Measurements from ENCODE around the gene COX4I2.

Gene COX4I2

GRCh38 chr20:31678389-31679356 is 41.0 kb downstream of the COX4I2 start:
- no peak for DNase-seq

GRCh38 chr20:31679357-31680285 is 41.9 kb downstream of the COX4I2 start:
- DNase-seq = no peak

- no peak for DNase-seq
These were observed 42.8 kb downstream of the COX4I2 start for GRCh38 chr20:31680286-31681127.

DNA sequence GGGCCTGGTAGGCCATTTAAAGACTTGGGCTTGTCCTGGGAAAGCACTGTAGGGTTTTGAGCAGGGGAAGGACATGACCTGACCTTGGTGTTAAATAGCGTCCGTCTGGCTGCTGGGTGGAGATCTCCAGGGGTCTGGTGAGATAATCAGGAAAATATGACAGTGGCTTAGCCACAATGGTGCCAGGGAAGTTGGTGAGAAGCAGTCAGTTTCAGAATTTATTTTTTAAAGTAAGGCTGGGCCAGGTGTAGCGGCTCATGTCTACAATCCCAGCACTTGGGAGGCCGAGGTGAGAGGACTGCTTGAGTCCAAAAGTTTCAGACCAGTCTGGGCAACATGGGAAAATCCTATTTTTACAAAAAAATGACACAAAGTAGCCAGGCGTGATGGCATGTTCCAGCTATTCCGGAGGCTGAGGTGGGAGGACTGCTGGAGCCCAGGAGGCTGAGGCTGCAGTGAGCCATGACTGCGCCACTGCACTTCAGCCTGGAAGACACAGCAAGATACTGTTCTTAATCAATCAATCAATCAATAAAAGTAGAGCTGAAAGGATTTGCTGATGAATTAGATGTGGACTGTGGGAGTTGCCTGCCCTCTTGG is 43.5 kb downstream of the COX4I2 start:
- DNase-seq = no peak

- no peak for DNase-seq
These were observed 44.1 kb downstream of the COX4I2 start for GRCh38 chr20:31681769-31682168.

- no peak for DNase-seq
These were observed 44.6 kb downstream of the COX4I2 start for GRCh38 chr20:31682352-31682751.

- no peak for DNase-seq
These were observed 45.2 kb downstream of the COX4I2 start for GRCh38 chr20:31682927-31683326.

GRCh38 chr20:31684153-31685015 is 46.7 kb downstream of the COX4I2 start:
- no peak for DNase-seq

DNA sequence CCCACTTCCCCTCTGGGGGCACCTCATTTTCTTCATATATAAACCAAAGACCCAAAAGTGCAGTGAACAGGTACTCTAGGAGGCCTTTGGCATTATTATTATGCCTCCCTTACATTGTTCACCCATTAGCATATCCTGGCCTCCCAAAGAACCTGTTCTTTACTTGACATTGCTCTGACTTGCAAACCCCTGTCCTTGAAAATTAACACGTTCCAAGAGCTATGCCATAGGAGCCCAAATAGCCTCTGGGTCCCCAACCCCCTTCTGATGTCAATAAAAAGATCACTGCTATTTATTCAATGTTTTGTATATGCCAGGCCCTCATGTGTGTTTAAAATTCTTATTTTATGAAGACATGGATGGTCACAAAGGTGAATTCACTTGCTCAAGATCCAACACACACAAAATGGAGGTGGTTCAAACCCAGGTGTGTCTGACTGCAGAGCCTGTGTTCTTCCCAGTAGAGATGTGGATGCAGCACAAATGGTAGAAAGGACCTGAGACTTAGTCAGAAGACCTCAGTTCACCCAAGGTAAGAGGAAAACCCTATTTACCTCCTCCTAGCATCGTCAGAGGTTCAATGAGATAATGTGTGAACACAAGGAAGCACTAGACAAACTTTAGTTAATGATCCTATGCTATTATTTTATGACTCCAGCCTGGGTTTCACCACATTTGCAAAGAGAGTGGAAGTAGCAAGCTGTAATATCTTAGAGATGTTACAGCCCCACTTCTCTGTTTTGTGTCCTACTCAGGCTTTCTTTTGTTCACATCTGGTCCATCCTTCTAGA is 48.3 kb downstream of the COX4I2 start:
- no peak for DNase-seq

DNA sequence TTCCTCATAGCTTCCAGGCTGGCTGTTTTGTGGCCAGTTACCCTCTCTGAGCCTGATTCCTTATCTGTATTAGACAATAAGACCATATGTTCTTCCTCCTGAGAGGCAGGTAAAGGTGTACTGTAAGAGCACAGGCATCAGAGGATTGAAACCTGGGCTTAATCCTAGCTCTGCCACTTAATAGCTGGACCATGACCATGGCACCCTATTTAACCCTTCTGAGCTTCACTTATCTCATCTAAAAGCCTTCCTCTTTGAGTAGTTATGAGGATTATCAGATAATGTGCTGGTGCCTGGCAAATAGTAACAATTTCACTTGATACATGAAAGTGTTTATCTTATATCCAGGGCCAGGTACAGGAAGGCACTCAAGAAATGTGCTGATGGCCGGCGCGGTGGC is 50.1 kb downstream of the COX4I2 start:
- DNase-seq = no peak

- no peak for DNase-seq
These were observed 51.4 kb downstream of the COX4I2 start for GRCh38 chr20:31689141-31689540.

GRCh38 chr20:31690124-31690666 is 52.5 kb downstream of the COX4I2 start:
- DNase-seq = no peak

GRCh38 chr20:31691646-31692275 is 54.0 kb downstream of the COX4I2 start:
- DNase-seq = no peak

- no peak for DNase-seq
These were observed 55.7 kb downstream of the COX4I2 start for GRCh38 chr20:31693402-31693801.

- peak; percentile 41 for DNase-seq
These were observed 56.4 kb downstream of the COX4I2 start for GRCh38 chr20:31693987-31694661.
